Transverse colon (tissue), 3 donors: ENCODE measurements around the gene YBX1.

Experiments
- EP300 ChIP-seq: sonication (generic); formaldehyde crosslinking; IDR thresholded peaks from one replicate; pipeline ENCODE4 v1.6.1; 2017; ENCODE audit warnings: antibody characterized with exemption, low read depth
- TF ChIP-seq, protein P1 (sequence below), 5 experiments: fragments of 200-600 bp in 3 of 5; fragments of 450-650 bp in 2 of 5; sonication (generic) in 3 of 5; IDR thresholded peaks; 1 replicate in 2 of 5; 2 replicates in 3 of 5; pipeline ENCODE4 v1.5.1; 2016 to 2017; ENCODE audit warnings: antibody characterized with exemption in 5 of 5, inconsistent platforms in 3 of 5, mild to moderate bottlenecking in 2 of 5, moderate library complexity in 1 of 5

GRCh38 chr1:42657981-42658876, 24.0 kb upstream of the YBX1 start, which contains the start of gene PPIH:
- TF ChIP-seq, protein P1, sequence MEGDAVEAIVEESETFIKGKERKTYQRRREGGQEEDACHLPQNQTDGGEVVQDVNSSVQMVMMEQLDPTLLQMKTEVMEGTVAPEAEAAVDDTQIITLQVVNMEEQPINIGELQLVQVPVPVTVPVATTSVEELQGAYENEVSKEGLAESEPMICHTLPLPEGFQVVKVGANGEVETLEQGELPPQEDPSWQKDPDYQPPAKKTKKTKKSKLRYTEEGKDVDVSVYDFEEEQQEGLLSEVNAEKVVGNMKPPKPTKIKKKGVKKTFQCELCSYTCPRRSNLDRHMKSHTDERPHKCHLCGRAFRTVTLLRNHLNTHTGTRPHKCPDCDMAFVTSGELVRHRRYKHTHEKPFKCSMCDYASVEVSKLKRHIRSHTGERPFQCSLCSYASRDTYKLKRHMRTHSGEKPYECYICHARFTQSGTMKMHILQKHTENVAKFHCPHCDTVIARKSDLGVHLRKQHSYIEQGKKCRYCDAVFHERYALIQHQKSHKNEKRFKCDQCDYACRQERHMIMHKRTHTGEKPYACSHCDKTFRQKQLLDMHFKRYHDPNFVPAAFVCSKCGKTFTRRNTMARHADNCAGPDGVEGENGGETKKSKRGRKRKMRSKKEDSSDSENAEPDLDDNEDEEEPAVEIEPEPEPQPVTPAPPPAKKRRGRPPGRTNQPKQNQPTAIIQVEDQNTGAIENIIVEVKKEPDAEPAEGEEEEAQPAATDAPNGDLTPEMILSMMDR (IDR thresholded peaks at IDR 0.05) = peak; percentile 26 to 74 (median 30)
- TF ChIP-seq EP300 = no peak
